GM21526 (cell line): Measurements from ENCODE around the gene ATG7.
"Not testable (repeated sequence)": the region's sequence is repeated elsewhere in the genome, so short reads cannot be mapped to it uniquely, and the experiment has no call there.

Source experiments
- ATAC-seq: cut with Tn5 transposase; IDR thresholded peaks from one replicate; pipeline ENCODE4 v1.9.1; 2021; ENCODE audit warnings: moderate library complexity; ENCODE audit not compliant: unreplicated experiment, low FRiP score

Gene ATG7

DNA sequence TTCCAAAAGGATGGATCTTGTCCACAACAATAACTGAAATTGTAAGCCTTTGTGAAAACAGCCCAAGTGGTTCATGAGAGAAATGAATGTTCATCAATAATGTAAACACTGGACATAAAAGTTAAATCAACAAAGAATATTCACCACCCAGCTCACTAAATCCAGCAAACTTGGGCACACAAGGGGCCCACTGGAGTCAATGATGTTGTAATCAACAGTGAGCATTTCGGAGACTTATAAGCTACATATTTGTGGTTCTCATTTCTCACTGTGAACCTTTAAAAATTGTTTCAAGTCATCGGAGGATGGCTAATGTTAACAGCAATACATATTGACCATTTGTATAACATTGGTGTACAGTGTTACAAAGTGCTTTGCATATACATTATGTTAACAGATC, 308.4 kb downstream of the ATG7 start:
- ATAC-seq, result no peak

DNA sequence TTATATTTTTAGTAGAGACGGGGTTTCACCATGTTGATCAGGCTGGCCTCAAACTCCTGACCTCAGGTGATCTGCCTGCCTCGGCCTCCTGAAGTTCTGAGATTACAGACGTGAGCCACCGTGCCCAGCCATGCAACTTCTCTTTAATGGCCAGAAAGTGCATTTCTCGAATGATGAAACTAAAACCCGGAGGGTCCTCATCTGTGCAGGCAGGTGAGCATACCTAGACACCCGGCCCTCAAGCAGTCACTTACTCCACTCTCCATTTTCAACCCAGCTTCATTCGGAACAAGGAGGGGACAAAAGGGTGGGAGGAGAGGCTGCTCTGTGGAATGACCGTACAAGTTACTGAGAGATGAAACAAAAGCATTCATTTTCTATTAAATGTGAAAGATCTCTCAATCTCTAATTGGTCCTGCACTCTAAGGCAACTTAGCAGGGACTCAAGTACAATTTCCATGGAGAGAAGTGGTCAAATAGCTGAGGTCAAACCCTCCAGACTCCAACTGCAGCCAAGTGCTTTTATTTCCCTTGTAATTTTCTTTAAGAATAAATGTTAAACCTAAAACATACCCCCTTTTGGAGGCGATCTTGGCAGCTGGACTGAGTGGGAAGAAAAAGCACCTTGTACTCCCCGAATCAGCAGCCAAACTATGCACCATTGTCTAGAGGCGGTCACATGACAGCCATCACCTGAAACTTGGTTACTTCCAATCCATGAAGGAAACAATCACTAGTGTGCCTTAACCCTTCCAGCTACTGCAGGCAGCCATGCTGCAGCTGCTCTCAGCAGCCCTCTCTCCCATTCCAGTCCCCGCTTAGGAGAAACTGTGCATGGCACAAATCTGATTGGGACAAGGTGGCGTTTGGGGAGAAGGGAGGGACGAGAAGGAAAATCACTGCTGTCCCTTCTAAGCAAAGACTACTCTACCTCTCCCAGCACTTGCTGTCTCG, 309.3 kb downstream of the ATG7 start:
- ATAC-seq, result no peak

DNA sequence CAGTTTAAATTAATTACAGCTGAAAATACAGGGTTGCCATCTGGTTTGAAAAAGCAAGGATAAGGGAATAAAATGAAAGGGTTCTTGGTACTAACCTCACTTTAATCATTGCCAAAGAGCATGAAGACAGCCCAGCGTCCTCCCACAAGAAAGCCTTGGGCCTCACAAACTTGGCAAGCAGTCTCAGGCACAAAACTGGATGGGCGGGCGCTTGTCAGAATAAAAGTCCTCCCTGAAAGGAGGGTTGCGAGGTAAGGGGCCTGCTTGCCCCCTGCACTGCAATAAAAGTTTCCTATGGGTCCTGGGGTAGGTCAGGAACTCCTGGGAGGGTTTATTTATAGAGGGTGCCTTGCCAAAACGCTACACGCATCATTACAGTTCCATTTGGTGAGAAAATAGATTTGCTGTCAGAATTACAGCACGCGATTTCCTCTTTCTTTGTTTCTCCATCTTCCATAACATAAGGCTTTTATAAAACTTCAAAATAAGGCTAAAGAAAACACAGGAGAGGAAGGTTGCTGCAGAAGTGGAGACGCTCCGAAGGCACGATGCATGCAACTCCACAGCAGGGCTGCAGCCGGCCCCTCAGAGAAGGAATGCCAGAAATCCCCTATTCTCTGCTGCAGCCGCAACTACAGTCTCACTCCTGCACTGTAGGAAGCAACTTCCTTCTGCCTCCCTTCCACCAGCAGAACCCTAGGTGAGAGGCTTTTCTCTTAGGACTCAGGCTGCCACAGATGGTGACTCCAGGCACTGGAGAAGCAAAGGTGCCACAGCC, 310.2 kb downstream of the ATG7 start:
- ATAC-seq, result no peak

DNA sequence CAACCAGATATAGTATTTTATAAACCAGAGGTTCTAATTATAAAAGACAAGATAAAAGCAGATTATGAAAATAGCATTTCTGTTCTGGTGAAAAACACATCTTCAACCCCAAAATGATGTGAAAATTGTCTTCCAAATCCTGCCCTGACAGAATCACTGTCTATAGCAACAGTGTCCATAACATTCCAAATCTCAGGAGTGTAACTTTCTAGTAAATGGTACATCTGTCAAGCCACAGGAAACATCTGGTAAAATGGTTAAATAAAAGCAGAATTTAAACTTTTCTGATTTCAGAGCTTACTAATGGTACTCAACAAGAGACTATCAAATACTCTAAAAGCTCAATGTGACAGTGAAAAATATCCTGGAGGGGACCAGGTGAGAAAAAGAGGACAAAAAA, 311.0 kb downstream of the ATG7 start:
- no peak for ATAC-seq

DNA sequence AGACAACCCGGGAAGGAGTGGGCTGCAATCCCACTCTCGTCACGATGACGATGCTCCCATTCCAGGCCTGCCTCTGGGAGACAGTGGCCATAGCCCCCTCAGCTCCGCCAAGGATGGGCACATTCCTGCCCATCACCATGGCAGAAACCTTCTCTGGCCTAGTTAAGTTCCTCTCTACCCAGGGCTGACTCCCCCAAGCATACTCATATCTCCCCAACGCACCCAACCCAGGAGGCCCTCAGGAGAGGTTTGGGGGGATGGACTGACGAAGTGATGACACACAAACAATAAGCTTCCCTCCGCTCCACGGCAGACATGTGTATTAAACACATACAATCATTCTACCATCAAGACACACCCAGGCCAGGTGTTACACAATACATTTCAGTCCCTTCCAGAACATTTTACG, 311.4 kb downstream of the ATG7 start:
- no peak for ATAC-seq

DNA sequence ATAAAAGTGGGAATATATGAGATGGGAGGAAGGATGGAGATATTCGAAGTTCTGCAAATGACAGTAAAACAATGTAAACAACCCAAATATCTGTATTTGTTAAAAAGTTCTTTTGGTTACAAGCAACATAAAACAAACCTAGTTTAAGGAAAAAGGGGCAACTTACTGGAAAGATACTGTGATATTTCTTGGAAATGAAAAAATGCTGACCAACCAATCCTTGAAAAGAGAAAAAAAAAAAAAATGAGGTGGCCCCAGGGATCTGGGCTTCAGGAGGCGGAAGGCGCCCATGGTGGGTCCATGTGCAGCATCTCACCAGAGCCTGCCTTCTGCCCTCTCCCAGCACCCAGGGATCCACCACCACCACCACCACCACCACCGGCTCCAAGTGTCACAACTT, 312.4 kb downstream of the ATG7 start:
- ATAC-seq, result no peak

DNA sequence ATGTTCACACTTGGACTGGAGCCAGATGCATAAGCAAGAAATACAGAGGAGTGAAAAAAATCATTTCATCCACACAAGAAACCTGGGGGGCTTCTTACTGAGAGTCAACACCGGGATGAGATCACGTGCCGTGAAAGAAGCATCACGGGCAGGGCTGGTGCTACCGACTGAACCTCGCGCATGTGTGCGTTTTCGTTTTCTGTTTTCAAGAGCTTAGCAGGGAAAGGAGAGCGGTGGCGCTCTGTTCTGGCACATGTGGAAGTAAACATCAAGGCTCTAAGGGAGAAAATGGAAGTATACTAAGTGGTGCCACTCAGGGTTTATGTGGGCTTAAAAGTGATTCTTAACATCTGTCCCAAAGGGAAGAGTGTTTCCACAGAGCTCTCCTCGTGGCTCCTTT, 315.6 kb downstream of the ATG7 start:
- ATAC-seq, result no peak

DNA sequence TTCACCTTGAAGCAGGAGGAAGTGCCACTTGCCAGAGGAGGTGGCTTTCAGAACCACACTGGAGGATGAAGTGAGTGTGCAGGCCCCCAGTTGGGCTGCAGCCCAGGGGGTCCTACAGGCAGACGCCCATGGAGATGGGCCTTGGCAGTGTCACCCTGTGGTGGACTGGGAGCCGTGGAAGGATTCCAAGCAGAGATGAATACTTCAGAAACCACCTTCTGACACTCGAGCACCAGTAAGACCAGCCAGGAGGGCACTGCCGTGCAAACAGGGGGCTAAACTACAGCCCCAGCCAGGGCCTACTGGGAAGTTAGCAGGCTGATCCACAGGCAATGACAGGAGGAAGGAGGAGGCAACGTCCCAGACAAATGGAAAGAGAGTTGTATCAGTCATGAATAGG, 316.1 kb downstream of the ATG7 start:
- no peak for ATAC-seq

DNA sequence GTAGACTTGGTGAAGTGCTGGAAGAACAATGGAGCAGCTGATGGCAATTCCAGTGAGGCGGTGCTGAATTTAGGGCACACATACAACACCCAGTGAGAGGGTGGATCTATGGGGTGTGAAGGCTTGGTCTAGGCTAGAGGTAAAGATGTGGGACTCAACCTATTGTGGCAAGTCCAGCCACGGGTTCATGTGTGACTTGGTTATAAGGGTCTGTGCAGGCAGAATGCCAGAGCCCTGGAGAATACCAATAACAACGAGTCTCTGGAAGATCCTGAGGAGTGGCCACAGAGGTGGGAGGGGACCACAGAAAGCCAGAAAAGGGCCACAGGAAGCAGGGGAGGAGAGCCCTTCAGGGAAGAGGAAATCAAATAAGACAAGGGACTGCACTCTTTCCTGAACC, 316.6 kb downstream of the ATG7 start:
- no peak for ATAC-seq

DNA sequence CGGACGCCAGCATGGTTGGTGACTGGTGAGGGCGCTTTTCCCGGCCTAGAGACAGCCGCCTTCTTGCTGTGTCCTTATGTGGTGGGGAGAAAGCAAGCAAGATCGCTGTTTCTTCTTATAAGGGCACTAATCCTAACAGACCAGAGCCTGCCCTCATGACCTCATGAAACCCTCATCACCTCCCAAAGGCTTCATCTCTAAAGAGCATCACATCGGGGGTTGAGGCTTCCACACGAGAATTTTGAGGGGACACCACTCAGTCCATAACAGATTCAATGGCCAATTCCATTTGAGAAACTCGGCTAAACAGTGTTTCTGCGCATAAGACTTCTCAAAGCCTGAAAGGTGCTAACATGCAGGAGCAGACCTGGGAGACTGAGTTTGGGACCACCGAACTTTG, 317.5 kb downstream of the ATG7 start:
- ATAC-seq, result no peak

DNA sequence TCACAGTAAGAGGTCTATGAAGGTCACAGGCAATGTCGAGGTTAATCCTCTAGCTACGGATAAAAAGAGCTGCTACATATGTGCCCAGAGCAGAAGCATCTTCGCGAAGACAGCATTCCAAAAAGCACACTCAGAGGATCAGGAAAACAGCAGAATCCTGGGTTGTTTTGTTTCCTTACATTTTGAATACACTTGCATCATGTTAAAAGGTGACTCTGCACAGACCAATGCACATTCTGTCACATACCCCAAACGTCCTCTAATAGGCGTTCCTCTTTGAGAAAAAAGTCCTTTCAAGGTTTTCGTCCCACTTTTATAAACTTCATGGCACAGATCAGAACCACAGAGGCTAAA, 318.8 kb downstream of the ATG7 start:
- no peak for ATAC-seq

DNA sequence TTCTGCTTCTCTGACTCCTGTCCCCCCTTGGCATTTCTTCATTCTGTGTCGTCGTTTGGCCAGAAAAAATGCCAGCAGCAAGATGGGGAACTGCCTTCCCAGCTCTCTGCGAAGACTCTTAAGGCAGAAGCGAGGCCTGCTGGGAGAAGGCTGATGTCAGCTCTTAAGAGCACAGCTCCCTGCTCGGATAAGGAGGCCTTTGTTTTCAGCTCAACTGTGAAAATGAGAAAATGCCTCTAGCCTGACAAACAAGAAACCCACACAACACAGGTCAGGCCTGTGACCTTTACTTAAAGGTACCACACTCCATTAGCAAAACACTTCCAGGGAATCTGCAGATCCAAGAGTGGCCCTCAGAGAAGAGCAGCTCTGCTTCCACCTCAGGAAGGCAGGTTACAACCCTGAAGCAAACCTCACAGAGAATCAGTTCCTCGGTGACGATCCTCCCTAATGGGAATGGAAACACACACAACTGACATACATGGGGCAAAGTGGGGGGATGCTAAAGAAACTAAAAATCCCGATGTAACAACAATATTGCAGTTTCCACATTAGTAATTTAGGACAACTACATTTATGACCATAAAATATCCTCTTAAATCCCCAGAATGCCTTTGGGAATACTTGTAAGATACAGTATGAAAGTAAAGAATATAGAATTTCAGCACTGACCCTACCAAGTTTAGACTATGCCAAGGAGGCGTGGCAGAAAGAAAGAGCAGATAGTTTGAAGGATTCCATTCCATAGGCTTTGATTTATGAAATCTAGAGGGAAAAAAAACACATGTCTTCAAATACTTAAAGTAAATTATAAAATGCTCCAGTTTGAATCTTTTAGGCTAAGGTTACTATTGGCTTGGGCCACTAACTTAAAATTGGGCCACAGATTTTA, 319.4 kb downstream of the ATG7 start:
- ATAC-seq, result no peak

DNA sequence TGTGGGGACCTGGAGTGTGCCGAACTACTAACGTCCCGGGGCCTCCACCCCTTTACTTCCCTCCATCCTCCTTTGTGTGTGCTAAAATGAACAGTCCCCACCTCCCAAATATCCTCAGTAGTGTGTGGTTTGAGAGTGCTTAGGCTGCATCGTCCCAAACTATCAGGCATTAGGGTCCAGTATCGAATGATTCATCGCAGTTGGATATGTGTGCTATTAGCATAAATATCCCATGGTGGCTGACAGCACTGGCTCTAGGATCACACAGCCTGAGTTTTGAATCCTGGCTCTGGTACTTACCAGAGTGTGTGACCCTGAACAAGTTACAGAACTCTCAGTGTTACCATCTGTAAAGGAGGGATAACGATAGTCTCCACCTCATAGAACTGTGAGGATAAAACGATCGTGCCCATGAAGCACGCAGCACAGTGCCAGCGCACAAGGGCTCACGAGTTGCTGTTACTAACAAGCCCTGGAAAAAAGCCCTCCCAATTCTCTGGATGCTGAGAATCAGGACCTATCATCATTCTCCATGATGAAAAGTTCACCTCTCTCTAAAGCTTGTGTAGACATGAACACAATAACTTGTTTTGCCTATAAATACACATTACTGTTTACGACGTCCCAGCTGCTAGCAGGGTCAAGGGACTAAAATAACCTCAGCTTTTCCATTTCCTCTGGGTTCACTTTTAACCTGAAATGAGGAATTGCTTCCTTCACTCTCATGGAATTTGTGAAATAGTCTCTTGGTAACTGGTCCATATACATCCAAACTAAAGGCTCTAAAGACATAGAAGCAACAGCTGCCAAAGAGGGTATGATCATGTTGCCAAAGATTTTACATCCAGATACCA, 320.5 kb downstream of the ATG7 start:
- ATAC-seq, result no peak

DNA sequence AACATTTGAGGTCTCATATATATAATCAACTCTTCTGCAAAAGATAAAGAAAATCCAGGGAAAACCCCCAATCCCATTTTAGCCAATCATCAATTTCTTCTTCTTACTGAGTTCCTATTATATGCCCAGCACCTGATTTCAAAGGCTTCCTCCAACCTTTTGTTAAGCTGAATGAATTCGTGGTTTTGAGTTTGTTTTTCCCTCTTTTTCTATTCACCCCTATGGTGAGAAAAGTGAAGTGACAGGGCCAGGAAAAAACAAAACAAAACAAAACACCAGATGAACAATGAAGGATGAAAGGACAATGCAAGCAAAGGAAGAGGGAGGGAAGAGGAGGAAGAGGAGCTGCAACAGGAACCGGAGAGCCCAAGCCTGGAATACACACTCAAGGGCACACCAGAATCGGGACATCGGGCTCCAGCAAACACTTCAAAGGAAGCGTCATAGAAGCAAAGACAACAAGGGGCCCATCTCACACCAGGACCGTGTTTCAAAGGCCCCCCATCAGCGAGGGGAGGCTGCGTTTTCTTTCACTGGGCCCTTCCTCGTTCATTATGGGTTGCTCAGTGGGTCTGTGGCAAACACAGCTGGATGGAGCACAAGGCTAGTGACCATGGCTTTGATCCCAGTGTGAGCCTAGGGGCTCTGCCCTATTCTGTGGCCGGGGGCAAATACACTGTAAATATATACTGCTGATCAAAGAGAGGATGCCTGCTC, 321.3 kb downstream of the ATG7 start:
- ATAC-seq, result no peak

DNA sequence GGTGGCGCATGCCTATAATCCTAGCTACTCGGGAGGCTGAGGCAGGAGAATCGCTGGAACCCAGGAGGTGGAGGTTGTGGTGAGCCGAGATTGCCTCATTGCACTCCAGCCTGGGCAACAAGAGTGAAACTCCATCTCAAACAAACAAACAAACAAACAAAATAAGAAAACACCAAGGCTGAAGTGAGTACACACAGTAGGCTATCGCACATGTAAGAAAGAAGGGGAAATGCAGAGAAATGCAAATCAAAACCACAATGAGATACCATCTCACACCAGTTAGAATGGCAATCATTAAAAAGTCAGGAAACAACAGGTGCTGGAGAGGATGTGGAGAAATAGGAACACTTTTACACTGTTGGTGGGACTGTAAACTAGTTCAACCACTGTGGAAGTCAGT, 322.8 kb downstream of the ATG7 start:
- not testable (repeated sequence) for ATAC-seq

DNA sequence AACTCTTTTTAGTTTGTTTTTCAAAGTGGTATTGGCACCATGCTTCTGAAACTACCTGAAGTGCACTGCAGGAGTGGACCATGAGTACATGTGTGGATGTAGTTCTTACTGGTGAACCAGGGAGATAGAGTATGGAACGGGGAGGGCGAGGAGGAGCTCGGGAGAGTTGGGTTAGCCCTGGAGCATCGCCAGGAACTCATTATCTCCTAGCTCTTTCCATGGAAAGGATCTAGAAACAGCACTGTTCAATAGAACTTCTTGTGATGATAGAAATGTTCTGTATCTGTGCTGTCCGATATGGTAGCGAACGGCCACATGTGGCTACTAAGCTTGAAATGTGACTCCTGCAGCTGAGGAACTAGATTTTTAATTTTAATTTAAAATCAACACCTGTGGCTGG, 324.2 kb downstream of the ATG7 start:
- no peak for ATAC-seq

DNA sequence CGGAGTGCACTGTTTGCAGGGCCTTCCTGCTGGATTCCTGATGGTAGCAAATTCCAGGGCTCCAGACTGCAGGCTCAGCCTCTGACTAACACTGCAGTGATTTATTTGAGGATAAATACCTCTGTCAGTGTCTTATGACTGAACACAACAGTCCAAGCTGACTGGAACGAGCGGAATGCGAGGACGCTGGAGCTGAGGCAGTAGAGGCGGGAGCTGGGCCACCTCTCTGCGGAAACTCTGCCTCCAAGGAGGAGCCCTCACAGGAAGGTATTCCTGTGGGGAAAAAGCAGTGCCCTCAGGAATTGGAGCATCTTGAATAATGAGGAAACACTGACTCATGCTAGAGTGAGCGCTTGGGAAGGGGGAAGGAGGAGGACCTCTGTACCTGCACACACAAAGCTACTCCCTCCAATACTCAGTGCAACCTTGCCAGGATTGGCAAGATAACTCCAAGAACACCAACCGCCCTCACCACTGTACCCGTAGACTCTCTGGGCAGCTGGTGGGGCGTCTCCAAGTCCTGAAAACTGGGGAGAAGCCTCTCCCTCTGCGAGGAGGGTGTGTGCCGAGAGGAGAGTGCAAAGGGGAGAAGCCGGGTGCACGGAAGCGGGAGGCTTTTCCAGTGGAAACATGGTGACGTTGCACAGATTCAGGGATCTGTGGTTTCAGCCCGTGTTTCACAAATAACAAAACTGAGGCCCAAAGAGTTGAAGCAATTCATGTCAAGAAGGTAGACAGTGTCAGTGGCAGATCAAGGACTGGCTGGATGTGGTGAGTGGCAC, 328.5 kb downstream of the ATG7 start:
- no peak for ATAC-seq

DNA sequence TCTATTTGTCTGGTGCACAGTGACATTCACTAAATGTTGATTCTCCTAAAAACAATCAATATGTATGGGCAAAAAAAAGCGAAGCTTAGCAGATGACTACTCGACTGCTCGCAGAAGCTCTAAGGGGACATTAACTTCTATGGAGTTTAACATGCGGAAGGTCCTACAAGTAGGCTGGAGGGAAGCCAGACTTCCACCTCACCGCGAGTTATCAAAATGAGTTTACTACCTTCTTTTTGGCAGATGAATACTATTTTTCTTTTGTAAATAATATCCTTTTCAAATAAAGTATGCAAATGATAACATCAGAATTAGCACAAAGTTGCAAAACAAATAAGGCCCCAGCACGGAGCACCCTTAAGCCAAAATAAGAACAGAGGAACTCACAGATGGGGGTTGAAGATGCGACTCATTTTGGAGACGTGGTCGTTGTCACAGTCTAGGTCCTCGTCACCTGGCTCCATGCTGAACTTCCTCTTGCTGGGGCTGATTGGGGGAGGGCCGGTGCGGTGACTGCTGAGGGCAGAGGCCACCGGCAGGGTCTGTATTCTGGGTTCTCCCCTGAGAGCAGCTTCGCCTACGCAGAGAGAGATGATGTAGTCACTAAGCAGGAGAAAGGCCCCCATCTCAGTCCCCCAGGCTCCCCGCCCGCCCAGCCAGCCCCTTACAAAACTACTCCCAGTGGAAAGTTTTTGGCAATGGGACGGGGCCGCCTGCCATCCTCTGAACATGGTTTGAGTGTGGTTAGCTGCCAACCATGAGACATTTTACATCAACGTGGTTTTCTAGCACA, 329.4 kb downstream of the ATG7 start:
- peak; percentile 92 for ATAC-seq
